ENCODE results near the gene MMP28. TPM values are rescaled to one million over a fixed set of nuclear protein-coding genes. Genes with fewer than 3 reads are reported as not detected.
A peak's percentile ranks its signal among the peaks of the same experiment; 100 is the strongest.

MMP28 gene
- polyA plus RNA-seq, 4 donors = 3.0 to 30.5 (median 24.0) TPM

DNA sequence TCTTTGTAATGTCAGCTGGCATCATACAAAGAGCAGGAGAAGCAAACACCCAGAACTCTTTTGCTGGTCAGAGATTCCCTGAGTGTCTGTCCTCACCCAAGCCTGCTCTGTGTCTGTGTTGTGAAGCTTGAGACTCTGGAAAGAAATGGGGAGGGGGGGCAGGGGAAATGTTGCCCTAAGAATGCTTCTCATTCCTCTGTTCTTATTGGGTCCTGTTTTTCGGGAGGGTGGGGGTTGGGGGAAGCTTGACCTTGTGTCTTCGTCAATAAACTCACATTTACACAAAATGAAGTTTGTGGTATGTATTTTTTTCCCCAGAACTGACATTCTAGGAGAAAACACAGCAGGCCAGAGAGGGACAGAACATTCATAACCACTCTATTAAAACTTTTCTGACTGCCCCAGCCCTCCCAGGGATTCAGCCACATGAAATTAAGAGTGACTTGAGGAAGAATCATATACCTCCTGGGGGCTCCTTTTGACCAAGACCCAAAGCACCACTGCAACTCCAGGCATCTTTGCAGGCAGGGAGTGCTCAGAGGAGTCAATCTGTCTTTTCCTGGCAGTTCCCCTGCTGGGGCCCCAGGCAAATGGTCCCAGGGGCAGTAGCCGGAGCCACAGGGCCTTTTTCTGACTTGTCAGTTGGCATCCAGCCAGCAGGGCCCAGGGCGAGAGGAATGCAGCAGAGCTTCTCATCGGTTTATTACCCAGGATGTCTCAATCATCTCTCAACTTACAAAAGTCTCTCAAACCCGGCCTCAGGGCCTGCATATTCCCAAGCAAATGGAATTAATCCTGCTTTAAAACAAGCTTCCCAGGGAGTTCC lies 69.1 kb downstream of the MMP28 start:
- no peaks in the 10 kb centered on the region for H3K9me3 ChIP-seq (ENCODE audit: control insufficient read depth in 2 of 2, insufficient read depth in 1 of 2, low read depth in 1 of 2, low read length in 1 of 2)
- FAIRE-seq (no peak), DNase-seq (peak; percentile 58 to 92)
- peaks cover 17 to 33% (median 19%) of the 10 kb centered on the region in 3 donors for H3K36me3 ChIP-seq (ENCODE audit: control insufficient read depth in 3 of 3, insufficient read depth in 2 of 3, low read depth in 1 of 3, low read length in 3 of 3)
- H3K4me1 ChIP-seq (ENCODE audit: control insufficient read depth in 3 of 3, insufficient read depth in 2 of 3, low read depth in 1 of 3, low read length in 2 of 3) = peaks cover 0 to 43% (median 9%) of the 10 kb centered on the region in 3 donors
- no peak overlapping the region for H3K4me3 ChIP-seq (ENCODE audit: low read depth in 1 of 3, low read length in 3 of 3)
- H3K27ac ChIP-seq (ENCODE audit: low read depth in 1 of 3, low read length in 2 of 3) = peak overlapping the region in 1 of 3 donors; percentile 71
- H3K27me3 ChIP-seq (ENCODE audit: control insufficient read depth in 3 of 3, insufficient read depth in 3 of 3, low read length in 3 of 3) = no peaks in the 10 kb centered on the region
- WGBS, 3 donors = 28 to 51% (median 48%) methylated on average over 6 of the region's 6 CpGs

DNA sequence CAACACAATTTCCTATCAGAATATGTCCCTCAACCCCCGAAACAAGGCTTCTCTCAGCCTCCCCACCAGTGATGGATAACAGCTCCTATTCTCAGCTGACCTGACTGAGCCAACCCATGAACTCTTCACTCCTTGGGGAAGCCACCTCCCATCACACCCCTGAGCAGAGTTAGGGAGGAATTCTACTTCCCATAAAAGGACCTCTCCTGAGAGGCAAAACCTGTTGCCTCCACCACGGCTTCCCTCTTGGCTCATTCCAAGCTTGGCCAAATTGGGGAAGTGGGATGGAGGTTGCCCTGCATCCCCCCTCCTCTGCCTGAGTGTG lies 69.7 kb downstream of the MMP28 start:
- H3K27me3 ChIP-seq (ENCODE audit: control insufficient read depth in 3 of 3, insufficient read depth in 3 of 3, low read length in 3 of 3) = no peaks in the 10 kb centered on the region
- 85 to 100% (median 93%) methylated on average over 2 of the region's 2 CpGs for WGBS, 3 donors
- H3K9me3 ChIP-seq (ENCODE audit: control insufficient read depth in 2 of 2, insufficient read depth in 1 of 2, low read depth in 1 of 2, low read length in 1 of 2) = no peaks in the 10 kb centered on the region
- peaks cover 17 to 33% (median 22%) of the 10 kb centered on the region in 3 donors for H3K36me3 ChIP-seq (ENCODE audit: control insufficient read depth in 3 of 3, insufficient read depth in 2 of 3, low read depth in 1 of 3, low read length in 3 of 3)
- peak overlapping the region in 1 of 3 donors; percentile 71 for H3K27ac ChIP-seq (ENCODE audit: low read depth in 1 of 3, low read length in 2 of 3)
- FAIRE-seq (no peak), DNase-seq (no peak)
- H3K4me1 ChIP-seq (ENCODE audit: control insufficient read depth in 3 of 3, insufficient read depth in 2 of 3, low read depth in 1 of 3, low read length in 2 of 3) = peaks cover 0 to 39% (median 4%) of the 10 kb centered on the region in 3 donors
- H3K4me3 ChIP-seq (ENCODE audit: low read depth in 1 of 3, low read length in 3 of 3) = no peak overlapping the region

DNA sequence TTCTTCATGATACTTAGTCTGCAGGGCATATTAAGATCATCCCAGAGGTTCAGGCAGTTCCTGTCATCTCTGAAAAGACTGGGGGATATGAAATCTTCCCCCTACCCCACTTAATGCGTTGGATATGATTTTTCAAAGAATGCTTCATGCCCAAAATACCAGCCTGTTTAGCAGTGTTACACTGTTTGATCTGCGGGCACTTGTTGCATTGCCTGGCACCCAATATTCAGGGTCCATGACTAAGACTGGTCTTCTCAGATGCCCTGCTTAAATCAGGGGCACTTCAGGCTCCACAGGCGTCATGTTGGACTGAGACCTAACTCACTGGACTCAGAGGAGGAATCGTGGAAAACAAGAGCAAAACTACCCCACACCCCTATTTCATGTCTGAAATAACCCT lies 70.4 kb downstream of the MMP28 start:
- Histone ChIP-seq H3K4me3 (ENCODE audit: low read depth in 1 of 3, low read length in 3 of 3) (no peak overlapping the region), H3K36me3 (ENCODE audit: control insufficient read depth in 3 of 3, insufficient read depth in 2 of 3, low read depth in 1 of 3, low read length in 3 of 3) (peaks cover 18 to 33% (median 25%) of the 10 kb centered on the region in 3 donors), H3K4me1 (ENCODE audit: control insufficient read depth in 3 of 3, insufficient read depth in 2 of 3, low read depth in 1 of 3, low read length in 2 of 3) (peaks cover 0 to 39% (median 4%) of the 10 kb centered on the region in 3 donors), H3K9me3 (ENCODE audit: control insufficient read depth in 2 of 2, insufficient read depth in 1 of 2, low read depth in 1 of 2, low read length in 1 of 2) (no peaks in the 10 kb centered on the region), H3K27ac (ENCODE audit: low read depth in 1 of 3, low read length in 2 of 3) (no peak overlapping the region), H3K27me3 (ENCODE audit: control insufficient read depth in 3 of 3, insufficient read depth in 3 of 3, low read length in 3 of 3) (no peaks in the 10 kb centered on the region)
- DNase-seq (no peak), FAIRE-seq (no peak)
- 93 to 99% (median 95%) methylated on average over 4 of the region's 4 CpGs for WGBS, 3 donors

DNA sequence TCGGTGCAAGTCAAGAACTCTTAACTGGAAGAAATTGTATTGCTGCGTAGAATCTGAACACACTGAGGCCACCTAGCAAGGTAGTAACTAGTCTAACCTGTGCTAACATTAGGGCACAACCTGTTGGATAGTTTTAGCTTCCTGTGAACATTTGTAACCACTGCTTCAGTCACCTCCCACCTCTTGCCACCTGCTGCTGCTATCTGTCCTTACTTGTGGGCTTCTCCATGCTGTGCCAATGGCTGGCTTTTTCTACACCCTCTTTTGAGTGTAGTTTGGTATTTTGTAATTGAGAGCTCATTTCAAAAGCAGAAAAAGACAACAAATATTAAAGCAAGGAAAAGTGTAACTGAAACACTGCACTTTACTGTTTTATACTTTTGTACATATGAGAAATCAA lies 71.7 kb downstream of the MMP28 start:
- peaks cover 19 to 36% (median 23%) of the 10 kb centered on the region in 3 donors for H3K36me3 ChIP-seq (ENCODE audit: control insufficient read depth in 3 of 3, insufficient read depth in 2 of 3, low read depth in 1 of 3, low read length in 3 of 3)
- no peaks in the 10 kb centered on the region for H3K9me3 ChIP-seq (ENCODE audit: control insufficient read depth in 2 of 2, insufficient read depth in 1 of 2, low read depth in 1 of 2, low read length in 1 of 2)
- H3K27me3 ChIP-seq (ENCODE audit: control insufficient read depth in 3 of 3, insufficient read depth in 3 of 3, low read length in 3 of 3) = no peaks in the 10 kb centered on the region
- H3K4me1 ChIP-seq (ENCODE audit: control insufficient read depth in 3 of 3, insufficient read depth in 2 of 3, low read depth in 1 of 3, low read length in 2 of 3) = peaks cover 0 to 39% (median 4%) of the 10 kb centered on the region in 3 donors
- H3K4me3 ChIP-seq (ENCODE audit: low read depth in 1 of 3, low read length in 3 of 3) = no peak overlapping the region
- WGBS, 3 donors = 97 to 98% (median 97%) methylated on average over 2 of the region's 2 CpGs
- DNase-seq (no peak), FAIRE-seq (no peak)
- no peak overlapping the region for H3K27ac ChIP-seq (ENCODE audit: low read depth in 1 of 3, low read length in 2 of 3)

DNA sequence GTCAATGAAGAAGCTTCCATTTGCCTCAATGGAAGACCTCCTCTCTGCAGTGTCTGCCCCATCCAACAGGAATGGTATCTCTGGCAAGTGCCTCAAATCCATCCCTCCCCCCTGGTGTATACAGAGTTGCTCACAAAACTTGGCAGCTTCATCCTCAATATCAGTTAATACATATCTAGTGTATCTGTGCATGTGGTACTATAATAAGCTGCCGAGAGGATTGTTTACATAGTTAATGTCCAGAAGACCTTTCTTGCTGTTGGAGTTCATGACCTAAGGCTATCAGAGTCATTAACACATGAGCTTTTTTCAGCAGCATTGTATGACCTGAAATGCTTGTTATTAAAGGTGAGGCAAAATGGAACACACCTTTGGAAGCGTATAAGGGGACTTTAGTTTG lies 78.0 kb downstream of the MMP28 start:
- DNase-seq (no peak), FAIRE-seq (no peak)
- WGBS, 3 donors = 50 to 63% (median 57%) methylated on average over 2 of the region's 2 CpGs
- Histone ChIP-seq H3K36me3 (ENCODE audit: control insufficient read depth in 3 of 3, insufficient read depth in 2 of 3, low read depth in 1 of 3, low read length in 3 of 3) (peaks cover 10 to 14% (median 11%) of the 10 kb centered on the region in 3 donors), H3K9me3 (ENCODE audit: control insufficient read depth in 2 of 2, insufficient read depth in 1 of 2, low read depth in 1 of 2, low read length in 1 of 2) (no peaks in the 10 kb centered on the region), H3K4me1 (ENCODE audit: control insufficient read depth in 3 of 3, insufficient read depth in 2 of 3, low read depth in 1 of 3, low read length in 2 of 3) (peaks cover 0 to 2% (median 0%) of the 10 kb centered on the region in 3 donors), H3K27me3 (ENCODE audit: control insufficient read depth in 3 of 3, insufficient read depth in 3 of 3, low read length in 3 of 3) (no peaks in the 10 kb centered on the region), H3K27ac (ENCODE audit: low read depth in 1 of 3, low read length in 2 of 3) (no peak overlapping the region), H3K4me3 (ENCODE audit: low read depth in 1 of 3, low read length in 3 of 3) (no peak overlapping the region)

DNA sequence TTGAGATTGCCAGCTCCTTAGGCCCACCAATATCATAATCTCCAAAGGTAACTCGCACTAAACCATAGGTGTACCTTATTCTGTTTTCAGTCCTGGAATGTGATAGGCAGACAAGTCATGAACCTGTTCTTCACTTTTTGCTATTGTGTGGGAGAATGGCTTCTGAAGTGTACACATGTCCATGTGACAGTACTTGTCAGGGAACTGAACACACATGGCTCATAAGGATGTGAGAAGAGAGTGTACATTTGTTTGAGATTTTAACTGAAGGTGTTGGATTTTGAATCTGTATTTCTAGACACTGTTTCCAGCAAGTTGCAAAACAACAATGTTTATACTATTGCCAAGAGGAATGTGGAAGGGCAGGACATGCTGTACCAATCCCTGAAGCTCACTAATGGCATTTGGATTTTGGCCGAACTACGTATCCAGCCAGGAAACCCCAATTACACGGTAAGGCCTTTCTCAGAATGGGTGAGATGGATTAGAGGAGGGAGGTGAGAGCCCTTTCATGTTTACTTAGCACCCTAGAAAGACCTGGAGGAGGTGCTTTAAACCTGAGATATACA lies 78.5 kb downstream of the MMP28 start:
- H3K36me3 ChIP-seq (ENCODE audit: control insufficient read depth in 3 of 3, insufficient read depth in 2 of 3, low read depth in 1 of 3, low read length in 3 of 3) = peaks cover 10 to 14% (median 10%) of the 10 kb centered on the region in 3 donors
- WGBS, 3 donors = 74 to 83% (median 78%) methylated on average over 4 of the region's 4 CpGs
- H3K4me3 ChIP-seq (ENCODE audit: low read depth in 1 of 3, low read length in 3 of 3) = no peak overlapping the region
- DNase-seq = no peak
- no peaks in the 10 kb centered on the region for H3K9me3 ChIP-seq (ENCODE audit: control insufficient read depth in 2 of 2, insufficient read depth in 1 of 2, low read depth in 1 of 2, low read length in 1 of 2)
- peaks cover 0 to 2% (median 0%) of the 10 kb centered on the region in 3 donors for H3K4me1 ChIP-seq (ENCODE audit: control insufficient read depth in 3 of 3, insufficient read depth in 2 of 3, low read depth in 1 of 3, low read length in 2 of 3)
- no peaks in the 10 kb centered on the region for H3K27me3 ChIP-seq (ENCODE audit: control insufficient read depth in 3 of 3, insufficient read depth in 3 of 3, low read length in 3 of 3)
- no peak for FAIRE-seq
- no peak overlapping the region for H3K27ac ChIP-seq (ENCODE audit: low read depth in 1 of 3, low read length in 2 of 3)

DNA sequence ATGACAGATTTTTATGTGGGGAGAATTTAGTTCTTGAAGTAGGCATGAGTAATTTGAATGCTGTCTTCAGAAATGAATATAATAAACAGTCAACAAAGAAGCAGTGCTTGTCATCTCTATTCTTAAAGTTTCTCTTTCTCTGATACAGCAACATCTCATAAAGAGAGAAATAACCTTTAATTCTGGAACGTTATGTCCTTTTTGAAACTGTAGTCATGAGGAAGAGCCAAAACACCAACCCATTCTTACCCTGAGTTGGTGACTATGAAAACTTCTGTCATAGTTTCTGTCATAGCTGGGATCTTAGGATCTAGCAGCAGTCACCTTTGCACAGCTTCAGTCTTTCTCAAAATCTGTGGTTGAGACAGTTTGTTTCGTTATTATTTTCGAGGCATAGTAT lies 79.3 kb downstream of the MMP28 start:
- DNase-seq (no peak), FAIRE-seq (no peak)
- H3K4me3 ChIP-seq (ENCODE audit: low read depth in 1 of 3, low read length in 3 of 3) = no peak overlapping the region
- peaks cover 0 to 2% (median 0%) of the 10 kb centered on the region in 3 donors for H3K4me1 ChIP-seq (ENCODE audit: control insufficient read depth in 3 of 3, insufficient read depth in 2 of 3, low read depth in 1 of 3, low read length in 2 of 3)
- peaks cover 7 to 13% (median 7%) of the 10 kb centered on the region in 3 donors for H3K36me3 ChIP-seq (ENCODE audit: control insufficient read depth in 3 of 3, insufficient read depth in 2 of 3, low read depth in 1 of 3, low read length in 3 of 3)
- no peaks in the 10 kb centered on the region for H3K9me3 ChIP-seq (ENCODE audit: control insufficient read depth in 2 of 2, insufficient read depth in 1 of 2, low read depth in 1 of 2, low read length in 1 of 2)
- no peak overlapping the region for H3K27ac ChIP-seq (ENCODE audit: low read depth in 1 of 3, low read length in 2 of 3)
- 77 to 85% (median 80%) methylated on average over 3 of the region's 3 CpGs for WGBS, 3 donors
- H3K27me3 ChIP-seq (ENCODE audit: control insufficient read depth in 3 of 3, insufficient read depth in 3 of 3, low read length in 3 of 3) = no peaks in the 10 kb centered on the region
